ENCODE results near the gene DYNLT4. TPM values are rescaled to one million over a fixed set of nuclear protein-coding genes. Genes with fewer than 3 reads are reported as not detected.
A peak's percentile ranks its signal among the peaks of the same experiment; 100 is the strongest.

Gene DYNLT4
- total and polyA plus RNA-seq, 2 of the 13 experiments (the other 11 are each of a cell fraction or from before 2014, with no cell fraction given), result 0.77 TPM; not detected in 1

GRCh38 chr1:44778705-44779576 is 28.2 kb downstream of the DYNLT4 start:
- Histone ChIP-seq H2AFZ (ENCODE audit: low read length) (no peak overlapping the region), H3K9me3 (ENCODE audit: low read length) (no peaks in the 10 kb centered on the region), H3K27ac (ENCODE audit: extremely low read length, insufficient read depth, low read length) (peak overlapping the region; percentile 9), H4K20me1 (ENCODE audit: insufficient read depth, low read length) (peaks cover 36% of the 10 kb centered on the region), H3K79me2 (ENCODE audit: insufficient read depth, low read length) (peaks cover 35% of the 10 kb centered on the region), H3K4me1 (ENCODE audit: insufficient read depth, low read length) (peaks cover 44% of the 10 kb centered on the region), H3K27me3 (ENCODE audit: control insufficient read depth in 1 of 2, insufficient read depth in 2 of 2, low read length in 2 of 2) (no peaks in the 10 kb centered on the region; a peak in 1 of 5 replicates), H3K4me3 (replicated peaks in 1 of 3; ENCODE audit: insufficient read depth in 1 of 3, low read depth in 2 of 3, low read length in 3 of 3) (peak overlapping the region in 1 of 3 experiments; percentile 3; a peak in 1 of 6 replicates), H3K9ac (ENCODE audit: insufficient read depth, low read depth, low read length) (no peak overlapping the region), H3K4me2 (ENCODE audit: low read depth, low read length) (no peak overlapping the region), H3K36me3 (replicated peaks in 1 of 2; ENCODE audit: control insufficient read depth in 1 of 2, insufficient read depth in 2 of 2, low read length in 2 of 2) (peaks cover 12 to 24% of the 10 kb centered on the region in 2 experiments)
- 98% methylated on average over 6 of the region's 6 CpGs for WGBS (ENCODE audit: low lambda C conversion rate)
- TF ChIP-seq TCF7L2 (IDR thresholded peaks at IDR 0.05; ENCODE audit: low read depth, low read length) (no peak), POLR2A (IDR thresholded peaks at IDR 0.05; ENCODE audit: insufficient read depth in 1 of 2, low read depth in 2 of 2, low read length in 2 of 2) (peak; percentile 17 to 39; a peak in 3 of 4 replicates), ZNF180 (CRISPR knock-in tag; IDR thresholded peaks at IDR 0.05; ENCODE audit: borderline replicate concordance, low read depth) (no peak), ATM (IDR thresholded peaks at IDR 0.05; ENCODE audit: borderline replicate concordance) (no peak), PAF1 (CRISPR knock-in tag; IDR thresholded peaks at IDR 0.05) (0 out of 2 replicates have a peak, but pooled peaks have one; percentile 68), RBFOX2 (IDR thresholded peaks at IDR 0.05; ENCODE audit: low read depth, low read length) (peak; percentile 65)
- TF ChIP-seq, protein P1, sequence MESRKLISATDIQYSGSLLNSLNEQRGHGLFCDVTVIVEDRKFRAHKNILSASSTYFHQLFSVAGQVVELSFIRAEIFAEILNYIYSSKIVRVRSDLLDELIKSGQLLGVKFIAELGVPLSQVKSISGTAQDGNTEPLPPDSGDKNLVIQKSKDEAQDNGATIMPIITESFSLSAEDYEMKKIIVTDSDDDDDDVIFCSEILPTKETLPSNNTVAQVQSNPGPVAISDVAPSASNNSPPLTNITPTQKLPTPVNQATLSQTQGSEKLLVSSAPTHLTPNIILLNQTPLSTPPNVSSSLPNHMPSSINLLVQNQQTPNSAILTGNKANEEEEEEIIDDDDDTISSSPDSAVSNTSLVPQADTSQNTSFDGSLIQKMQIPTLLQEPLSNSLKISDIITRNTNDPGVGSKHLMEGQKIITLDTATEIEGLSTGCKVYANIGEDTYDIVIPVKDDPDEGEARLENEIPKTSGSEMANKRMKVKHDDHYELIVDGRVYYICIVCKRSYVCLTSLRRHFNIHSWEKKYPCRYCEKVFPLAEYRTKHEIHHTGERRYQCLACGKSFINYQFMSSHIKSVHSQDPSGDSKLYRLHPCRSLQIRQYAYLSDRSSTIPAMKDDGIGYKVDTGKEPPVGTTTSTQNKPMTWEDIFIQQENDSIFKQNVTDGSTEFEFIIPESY (CRISPR knock-in tag; IDR thresholded peaks at IDR 0.05), result no peak
- ChIA-PET POLR2A (interaction anchor here (1.2 to 2.5 kb wide), 5 partner anchors 10 to 48 kb away, joined by 3 to 14 read pairs (median 6); partner anchors contain the start of genes PLK3 and RNU5D-1), CTCF (ENCODE audit: low intra/inter-chr PET ratio, low total read pairs) (no interaction called here)
- no TSS peak for BruUV-seq (replicated peaks)
- in situ Hi-C loops (cut with HindIII; ENCODE audit: extremely low pct_ligation_motif_present, low pct_unique_long_range_greater_than_20kb) (no loop called here), intact Hi-C loops (cut with micrococcal nuclease; ENCODE audit: unreplicated experiment) (no loop called here)
- FAIRE-seq (no peak), ATAC-seq (no peak), DNase-seq (ENCODE audit: low spot score) (no peak)
